Caco-2 (cell line): Measurements from ENCODE around the gene TNNI3K. TPM values are rescaled to one million over a fixed set of nuclear protein-coding genes. Genes with fewer than 3 reads are reported as not detected.

Experiments
- BruUV-seq: library from RNA; stranded (reverse); fragments of 400-500 nt; replicated peaks from 2 replicates; lab custom pipeline; 2021; lab: Mats Ljungman, UMichigan
- CTCF ChIA-PET: fragments of 300-600 bp; sonication (Branson Sonifier 250); formaldehyde crosslinking; loops from one replicate; lab custom pipeline; 2022; ENCODE audit warnings: antibody characterized with exemption; lab: Charles Lee
- POLR2A ChIA-PET: fragments of 300-600 bp; sonication (Branson Sonifier 250); formaldehyde crosslinking; loops from one replicate; lab custom pipeline; 2022; ENCODE audit warnings: antibody characterized with exemption; lab: Charles Lee
- DNase-seq, 2 experiments: peaks; one replicate each; pipeline versions ENCODE4 v3.0.0 to v3.0.0-alpha.2; 2020 to 2022
- H3K27me3 ChIP-seq: replicated peaks from 2 replicates; pipeline ENCODE4 v1.6.0; 2011; ENCODE audit warnings: low read length; ENCODE audit not compliant: control insufficient read depth, insufficient read depth
- H3K36me3 ChIP-seq: 2 replicates; pipeline ENCODE4 v1.5.1; 2011; ENCODE audit warnings: low read length; ENCODE audit not compliant: control insufficient read depth, insufficient read depth
- H3K4me1 ChIP-seq: fragments of 250-450 bp; sonication (Bioruptor Pico); 2 replicates; pipeline ENCODE4 v1.5.1; 2020; ENCODE audit warnings: mild to moderate bottlenecking
- H3K4me3 ChIP-seq: 2 replicates; pipeline ENCODE4 v1.5.1; 2011; ENCODE audit warnings: low read depth, mild to moderate bottlenecking, control low read depth, low read length
- H3K9me3 ChIP-seq: fragments of 250-450 bp; sonication (Bioruptor Pico); 2 replicates; pipeline ENCODE4 v1.5.1; 2020; ENCODE audit warnings: mild to moderate bottlenecking, moderate library complexity
- H3K27ac Mint-ChIP-seq: one replicate; pipeline ENCODE4 v1.8.0; 2022; ENCODE audit warnings: mixed read lengths; ENCODE audit not compliant: unreplicated experiment
- H3K27me3 Mint-ChIP-seq: one replicate; pipeline ENCODE4 v1.8.0; 2022; ENCODE audit warnings: mixed read lengths; ENCODE audit not compliant: insufficient read depth, unreplicated experiment
- H3K36me3 Mint-ChIP-seq: one replicate; pipeline ENCODE4 v1.8.0; 2022; ENCODE audit warnings: mild to moderate bottlenecking, mixed read lengths; ENCODE audit not compliant: insufficient read depth, unreplicated experiment
- H3K4me1 Mint-ChIP-seq: one replicate; pipeline ENCODE4 v1.8.0; 2022; ENCODE audit warnings: low read depth, mixed read lengths; ENCODE audit not compliant: unreplicated experiment
- H3K4me3 Mint-ChIP-seq: one replicate; pipeline ENCODE4 v1.8.0; 2022; ENCODE audit warnings: mild to moderate bottlenecking, moderate library complexity, mixed read lengths; ENCODE audit not compliant: unreplicated experiment
- H3K9me3 Mint-ChIP-seq: one replicate; pipeline ENCODE4 v1.8.0; 2022; ENCODE audit warnings: mixed read lengths; ENCODE audit not compliant: unreplicated experiment
- intact Hi-C: fragments of 100-400 bp; cut with micrococcal nuclease; formaldehyde crosslinking; loops from one replicate; pipeline ENCODE4 v1.10.0; 2022; ENCODE audit not compliant: unreplicated experiment
- total RNA-seq: library from RNA; stranded (reverse); gene quantifications from 2 replicates; pipeline ENCODE4 v1.2.3, GENCODE V29; 2022
- TF ChIP-seq, protein P1 (sequence below), 2 experiments: fragments of 200-600 bp in 1 of 2; IDR thresholded peaks; 1 replicate in 1 of 2; 2 replicates in 1 of 2; pipeline versions ENCODE4 v1.5.1 to v1.8.0; 2011 to 2022; ENCODE audit warnings: antibody characterized with exemption in 1 of 2, control low read depth in 1 of 2, inconsistent platforms in 1 of 2, low read depth in 1 of 2, low read length in 1 of 2, mild to moderate bottlenecking in 1 of 2, moderate library complexity in 1 of 2; ENCODE audit not compliant: insufficient read depth in 1 of 2, severe bottlenecking in 1 of 2, unreplicated experiment in 1 of 2

The TNNI3K gene
- total RNA-seq, 1 experiment from 2014 or later: not detected

DNA sequence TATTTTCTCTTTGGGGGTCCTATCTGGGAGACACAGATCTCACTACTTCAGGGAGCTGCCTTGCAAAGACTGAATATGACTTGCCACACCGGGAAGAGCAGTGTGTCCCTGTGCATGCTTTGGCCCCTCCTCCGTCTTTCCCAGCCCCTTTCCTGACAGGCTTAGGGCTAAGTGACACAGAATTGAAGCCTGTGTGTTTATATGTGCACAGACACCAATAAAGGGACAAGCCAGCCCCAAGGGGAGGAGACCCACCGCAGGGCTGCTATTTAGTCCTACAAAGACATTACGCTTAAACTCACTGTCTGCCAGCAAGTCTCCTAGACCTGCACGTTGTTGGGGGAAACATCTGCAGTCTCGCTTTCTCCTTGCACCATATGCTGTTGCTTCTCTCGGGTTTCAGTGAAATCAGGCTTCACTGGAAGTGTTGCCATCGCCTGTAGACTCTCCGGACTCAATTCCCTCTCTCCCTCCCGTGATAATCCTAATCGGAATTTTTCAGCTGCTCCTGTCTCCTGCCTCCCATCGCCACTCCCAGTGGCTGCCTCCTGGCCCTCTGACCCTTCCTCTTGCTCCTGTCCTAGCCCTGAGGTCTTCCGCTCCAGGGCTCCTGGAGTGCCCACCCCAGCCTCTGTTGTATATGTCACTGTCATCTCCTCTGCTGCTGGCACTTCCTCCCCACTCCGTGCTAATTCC lies 335.8 kb downstream of the TNNI3K start:
- Histone ChIP-seq H3K9me3 (no peaks in the 10 kb centered on the region), H3K4me3 (no peak overlapping the region), H3K36me3 (no peaks in the 10 kb centered on the region), H3K27me3 (no peaks in the 10 kb centered on the region), H3K4me1 (no peaks in the 10 kb centered on the region)
- no peak overlapping the region for H3K4me3 Mint-ChIP-seq
- no peaks in the 10 kb centered on the region for H3K4me1 Mint-ChIP-seq
- TF ChIP-seq, protein P1, sequence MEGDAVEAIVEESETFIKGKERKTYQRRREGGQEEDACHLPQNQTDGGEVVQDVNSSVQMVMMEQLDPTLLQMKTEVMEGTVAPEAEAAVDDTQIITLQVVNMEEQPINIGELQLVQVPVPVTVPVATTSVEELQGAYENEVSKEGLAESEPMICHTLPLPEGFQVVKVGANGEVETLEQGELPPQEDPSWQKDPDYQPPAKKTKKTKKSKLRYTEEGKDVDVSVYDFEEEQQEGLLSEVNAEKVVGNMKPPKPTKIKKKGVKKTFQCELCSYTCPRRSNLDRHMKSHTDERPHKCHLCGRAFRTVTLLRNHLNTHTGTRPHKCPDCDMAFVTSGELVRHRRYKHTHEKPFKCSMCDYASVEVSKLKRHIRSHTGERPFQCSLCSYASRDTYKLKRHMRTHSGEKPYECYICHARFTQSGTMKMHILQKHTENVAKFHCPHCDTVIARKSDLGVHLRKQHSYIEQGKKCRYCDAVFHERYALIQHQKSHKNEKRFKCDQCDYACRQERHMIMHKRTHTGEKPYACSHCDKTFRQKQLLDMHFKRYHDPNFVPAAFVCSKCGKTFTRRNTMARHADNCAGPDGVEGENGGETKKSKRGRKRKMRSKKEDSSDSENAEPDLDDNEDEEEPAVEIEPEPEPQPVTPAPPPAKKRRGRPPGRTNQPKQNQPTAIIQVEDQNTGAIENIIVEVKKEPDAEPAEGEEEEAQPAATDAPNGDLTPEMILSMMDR (IDR thresholded peaks at IDR 0.05; ENCODE audit: insufficient read depth in 1 of 2, low read depth in 1 of 2, low read length in 1 of 2, severe bottlenecking in 1 of 2, unreplicated experiment in 1 of 2): no peak
- H3K27me3 Mint-ChIP-seq: peaks cover 5% of the 10 kb centered on the region
- no TSS peak for BruUV-seq
- ChIA-PET POLR2A (no interaction called here), CTCF (no interaction called here)
- no peak overlapping the region for H3K27ac Mint-ChIP-seq
- DNase-seq: no peak
- intact Hi-C loops: no loop called here
- no peaks in the 10 kb centered on the region for H3K36me3 Mint-ChIP-seq
- no peaks in the 10 kb centered on the region for H3K9me3 Mint-ChIP-seq

DNA sequence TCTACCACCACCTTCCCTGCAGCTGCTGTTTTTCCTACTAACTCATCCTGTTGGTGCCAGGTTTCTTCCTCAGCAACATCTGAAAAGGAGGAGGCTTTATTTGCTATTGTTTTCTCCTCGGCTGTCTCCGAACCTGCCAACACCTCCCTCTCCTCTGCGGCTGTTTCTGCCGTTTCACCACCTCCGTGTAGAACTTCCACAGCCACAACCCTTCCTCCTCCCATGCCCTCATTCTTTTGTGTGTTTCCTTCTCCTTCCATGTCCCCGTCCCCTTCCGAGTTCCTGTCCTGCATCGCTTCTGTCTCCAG lies 336.3 kb downstream of the TNNI3K start:
- CTCF ChIA-PET: no interaction called here
- BruUV-seq: no TSS peak

DNA sequence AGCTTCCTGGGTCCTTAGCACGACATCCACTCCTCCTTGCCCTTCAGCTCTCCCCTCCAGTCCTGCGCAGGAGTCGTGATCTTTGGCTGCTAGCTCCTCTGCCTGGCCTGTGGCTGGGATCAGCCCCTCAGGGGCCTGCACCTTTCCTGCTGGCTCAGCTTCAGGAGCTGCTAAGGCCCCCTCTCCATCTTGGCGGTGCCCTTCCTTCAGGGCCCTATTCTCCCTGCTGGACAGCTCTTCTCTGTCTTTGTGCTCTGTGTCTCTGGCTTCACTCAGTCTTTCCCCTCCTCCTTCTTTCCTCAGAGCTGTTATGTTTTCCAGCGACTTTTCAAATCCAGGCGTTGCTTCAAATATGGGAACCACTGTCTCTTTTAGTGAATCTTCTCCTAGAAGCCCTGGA lies 336.7 kb downstream of the TNNI3K start:
- H3K27ac Mint-ChIP-seq: no peak overlapping the region
- TF ChIP-seq, protein P1 (IDR thresholded peaks at IDR 0.05; ENCODE audit: insufficient read depth in 1 of 2, low read depth in 1 of 2, low read length in 1 of 2, severe bottlenecking in 1 of 2, unreplicated experiment in 1 of 2): no peak
- H3K4me1 Mint-ChIP-seq: no peaks in the 10 kb centered on the region
- ChIA-PET CTCF (no interaction called here), POLR2A (no interaction called here)
- Histone ChIP-seq H3K4me3 (no peak overlapping the region), H3K27me3 (no peaks in the 10 kb centered on the region), H3K4me1 (no peaks in the 10 kb centered on the region), H3K36me3 (no peaks in the 10 kb centered on the region), H3K9me3 (no peaks in the 10 kb centered on the region)
- intact Hi-C loops: no loop called here
- BruUV-seq: no TSS peak
- no peaks in the 10 kb centered on the region for H3K9me3 Mint-ChIP-seq
- H3K27me3 Mint-ChIP-seq: peaks cover 5% of the 10 kb centered on the region
- H3K36me3 Mint-ChIP-seq: no peaks in the 10 kb centered on the region
- H3K4me3 Mint-ChIP-seq: no peak overlapping the region
- DNase-seq: no peak

More for the DNA sequence above, 336.3 kb downstream of the TNNI3K start:
- Histone ChIP-seq H3K9me3 (no peaks in the 10 kb centered on the region), H3K4me3 (no peak overlapping the region), H3K4me1 (no peaks in the 10 kb centered on the region), H3K27me3 (no peaks in the 10 kb centered on the region), H3K36me3 (no peaks in the 10 kb centered on the region)
- no peak for DNase-seq
- Mint-ChIP-seq H3K4me3 (no peak overlapping the region), H3K27me3 (peaks cover 5% of the 10 kb centered on the region), H3K27ac (no peak overlapping the region), H3K9me3 (no peaks in the 10 kb centered on the region), H3K4me1 (no peaks in the 10 kb centered on the region), H3K36me3 (no peaks in the 10 kb centered on the region)
- TF ChIP-seq, protein P1 (IDR thresholded peaks at IDR 0.05; ENCODE audit: insufficient read depth in 1 of 2, low read depth in 1 of 2, low read length in 1 of 2, severe bottlenecking in 1 of 2, unreplicated experiment in 1 of 2): no peak
- POLR2A ChIA-PET: no interaction called here
- intact Hi-C loops: no loop called here
